B cell (primary cell): ENCODE data around the gene HLA-DMB. TPM values are rescaled to one million over a fixed set of nuclear protein-coding genes. Genes with fewer than 3 reads are reported as not detected.

Source experiments
- ATAC-seq: fragments of 200-7000 bp; cut with Tn5 transposase; one replicate; pipeline ENCODE4 v1.10.0; 2021; ENCODE audit warnings: low read depth, mild to moderate bottlenecking, moderate number of reproducible peaks, moderate library complexity
- CTCF ChIA-PET: fragments of 350-600 bp; sonication (Branson Sonifier 250); formaldehyde crosslinking; loops from one replicate; lab custom pipeline; 2021; ENCODE audit warnings: antibody characterized with exemption, inconsistent platforms; lab: Charles Lee
- POLR2A ChIA-PET: fragments of 350-600 bp; sonication (Branson Sonifier 250); formaldehyde crosslinking; loops from one replicate; lab custom pipeline; 2021; ENCODE audit warnings: antibody characterized with exemption; lab: Charles Lee
- DNase-seq: peaks from one replicate; pipeline ENCODE4 v3.0.0; 2013
- H2AFZ ChIP-seq: 2 replicates; pipeline ENCODE4 v1.6.1; 2012; ENCODE audit warnings: mild to moderate bottlenecking, low read depth, low read length; ENCODE audit not compliant: insufficient read depth, poor library complexity, severe bottlenecking
- H3K27ac ChIP-seq, 2 donors: 1 replicate in 1 of 2; 2 replicates in 1 of 2; pipeline ENCODE4 v1.5.1; 2012 to 2013; ENCODE audit warnings: low read length in 2 of 2, mild to moderate bottlenecking in 2 of 2, moderate library complexity in 1 of 2
- H3K27me3 ChIP-seq, 4 experiments: fragments of 200-600 bp in 1 of 4; sonication (generic) in 1 of 4; replicated peaks in 1 of 4; 1 replicate in 2 of 4; 2 replicates in 2 of 4; pipeline versions ENCODE4 v1.6.1 to v1.7.0; 2013 to 2016; ENCODE audit warnings: low read length in 3 of 4, mild to moderate bottlenecking in 2 of 4, mixed read lengths in 1 of 4, moderate library complexity in 1 of 4; ENCODE audit not compliant: insufficient read depth in 4 of 4, control insufficient read depth in 3 of 4; ENCODE audit errors: control extremely low read depth in 1 of 4
- H3K36me3 ChIP-seq, 2 experiments: replicated peaks in 1 of 2; 1 replicate in 1 of 2; 2 replicates in 1 of 2; pipeline versions ENCODE4 v1.6.1 to v1.7.1; 2013; ENCODE audit warnings: low read length in 1 of 2; ENCODE audit not compliant: insufficient read depth in 2 of 2, control insufficient read depth in 1 of 2; ENCODE audit errors: control extremely low read depth in 1 of 2, extremely low read depth in 1 of 2
- H3K4me1 ChIP-seq, 2 donors: fragments of 200-600 bp in 1 of 2; sonication (generic) in 1 of 2; 1 replicate in 1 of 2; 2 replicates in 1 of 2; pipeline versions ENCODE4 v1.5.1 to v1.6.1; 2013 to 2017; ENCODE audit warnings: low read length in 2 of 2; ENCODE audit not compliant: control insufficient read depth in 2 of 2, insufficient read depth in 2 of 2
- H3K4me2 ChIP-seq: replicated peaks from 2 replicates; pipeline ENCODE3; 2012; ENCODE audit warnings: mild to moderate bottlenecking, low read depth, low read length; ENCODE audit not compliant: poor library complexity, severe bottlenecking
- H3K4me3 ChIP-seq, 5 experiments: fragments of 200-600 bp in 1 of 5; sonication (generic) in 1 of 5; 1 replicate in 3 of 5; 2 replicates in 2 of 5; pipeline versions ENCODE4 v1.5.1 to v1.7.0; 2011 to 2016; ENCODE audit warnings: low read length in 4 of 5, mild to moderate bottlenecking in 4 of 5, low read depth in 2 of 5, control low read depth in 1 of 5, moderate library complexity in 1 of 5; ENCODE audit not compliant: insufficient read depth in 1 of 5; ENCODE audit errors: control extremely low read depth in 1 of 5, extremely low read depth in 1 of 5
- H3K79me2 ChIP-seq: fragments of 200-600 bp; sonication (generic); one replicate; pipeline ENCODE4 v1.6.0; 2016; ENCODE audit warnings: low read length; ENCODE audit not compliant: control insufficient read depth, insufficient read depth
- H3K9ac ChIP-seq: fragments of 200-600 bp; sonication (generic); 2 replicates; pipeline ENCODE4 v1.6.1; 2017; ENCODE audit warnings: mild to moderate bottlenecking, low read length, moderate library complexity
- H3K9me3 ChIP-seq, 3 donors: one replicate each; pipeline versions ENCODE4 v1.6.1 to v1.7.1; 2013; ENCODE audit warnings: low read length in 2 of 3; ENCODE audit not compliant: control insufficient read depth in 2 of 3, insufficient read depth in 1 of 3; ENCODE audit errors: control extremely low read depth in 1 of 3
- H4K20me1 ChIP-seq: 2 replicates; pipeline ENCODE4 v1.6.0; 2012; ENCODE audit warnings: mild to moderate bottlenecking, low read length; ENCODE audit not compliant: insufficient read depth, control insufficient read depth, poor library complexity, severe bottlenecking
- H3K27ac Mint-ChIP-seq: one replicate; pipeline ENCODE4 v1.8.0; 2021; ENCODE audit warnings: mixed read lengths
- H3K27me3 Mint-ChIP-seq: one replicate; pipeline ENCODE4 v1.8.0; 2021; ENCODE audit warnings: mixed read lengths
- H3K4me1 Mint-ChIP-seq: one replicate; pipeline ENCODE4 v1.8.0; 2021; ENCODE audit warnings: mixed read lengths
- H3K4me3 Mint-ChIP-seq: one replicate; pipeline ENCODE4 v1.8.0; 2021; ENCODE audit warnings: mixed read lengths
- H3K9me3 Mint-ChIP-seq: one replicate; pipeline ENCODE4 v1.8.0; 2022; ENCODE audit warnings: mixed read lengths; ENCODE audit not compliant: insufficient read depth
- CTCF ChIP-seq: fragments of 200-600 bp; IDR thresholded peaks from one replicate; pipeline ENCODE4 v1.8.0; 2022; ENCODE audit warnings: antibody characterized with exemption, mild to moderate bottlenecking
- EZH2 ChIP-seq: IDR thresholded peaks from 2 replicates; pipeline ENCODE4 v1.6.1; 2012; ENCODE audit warnings: borderline replicate concordance, low read depth, mild to moderate bottlenecking, moderate library complexity, low read length; ENCODE audit not compliant: insufficient read depth, poor library complexity, severe bottlenecking
- WGBS: methylation state at CpG from one replicate; pipeline ENCODE4 v1.1.5; 2013; ENCODE audit warnings: missing lambda C conversion rate; ENCODE audit not compliant: insufficient coverage; 5-methylcytosine and 5-hydroxymethylcytosine counted together
- intact Hi-C: fragments of 100-400 bp; cut with micrococcal nuclease; formaldehyde crosslinking; loops from one replicate; pipeline ENCODE4 v1.10.0; 2022
- polyA plus RNA-seq: library from polyadenylated mRNA; depleted of rRNA; stranded (reverse); fragments of >200 nt; gene quantifications from 2 replicates; pipeline ENCODE4 v1.2.3, GENCODE V29; 2012
- total RNA-seq, 2 donors: library from RNA; stranded (reverse); fragments of 120-200 nt in 1 of 2; gene quantifications; 1 replicate in 1 of 2; 2 replicates in 1 of 2; pipeline versions ENCODE4 v1.2.3 to v1.2.4, GENCODE V29; 2013 to 2022

The HLA-DMB gene
- total and polyA plus RNA-seq, 2 donors (not counting 1 experiment from before 2014, with no cell fraction given) = 593 to 656 TPM

- CTCF ChIA-PET = interaction anchor here (1.0 to 14.6 kb wide), 24 partner anchors 8 to 473 kb away, joined by 3 to 305 read pairs (median 8); partner anchors contain the start of genes BRD2, HLA-DMA and HLA-DMB
- 83% methylated on average over 3 of the region's 3 CpGs for WGBS
- no peak for DNase-seq
- H4K20me1 ChIP-seq = no peaks in the 10 kb centered on the region
- Mint-ChIP-seq H3K4me1 (peaks cover 20% of the 10 kb centered on the region), H3K9me3 (no peaks in the 10 kb centered on the region), H3K27me3 (no peaks in the 10 kb centered on the region), H3K27ac (peak overlapping the region; percentile 33), H3K4me3 (no peak overlapping the region)
- H3K4me3 ChIP-seq = no peak overlapping the region
- H3K9ac ChIP-seq = no peak overlapping the region
- H3K4me2 ChIP-seq = no peak overlapping the region
- H3K79me2 ChIP-seq = peaks cover 7% of the 10 kb centered on the region
- peaks cover 9 to 10% of the 10 kb centered on the region in 2 donors for H3K4me1 ChIP-seq
- H2AFZ ChIP-seq = no peak overlapping the region
- intact Hi-C loops = no loop called here
- H3K27me3 ChIP-seq = no peaks in the 10 kb centered on the region
- no peaks in the 10 kb centered on the region for H3K9me3 ChIP-seq
- TF ChIP-seq EZH2 (no peak), CTCF (no peak)
- H3K36me3 ChIP-seq = peaks cover 1 to 2% of the 10 kb centered on the region in 2 experiments
- POLR2A ChIA-PET = interaction anchor here (0.6 to 2.8 kb wide), 4 partner anchors 53 to 85 kb away, joined by 3 to 14 read pairs (median 5); partner anchors contain the start of gene BRD2
- H3K27ac ChIP-seq = no peak overlapping the region
- no peak for ATAC-seq
Measured at GRCh38 chr6:32886681-32887383, 54.0 kb downstream of the HLA-DMB start.
